Measurements from ENCODE around the gene MIS12. TPM values are rescaled to one million over a fixed set of nuclear protein-coding genes. Genes with fewer than 3 reads are reported as not detected.

The MIS12 gene
- total RNA-seq, 2 donors from 2014 or later = 10.7 to 11.6 TPM

DNA sequence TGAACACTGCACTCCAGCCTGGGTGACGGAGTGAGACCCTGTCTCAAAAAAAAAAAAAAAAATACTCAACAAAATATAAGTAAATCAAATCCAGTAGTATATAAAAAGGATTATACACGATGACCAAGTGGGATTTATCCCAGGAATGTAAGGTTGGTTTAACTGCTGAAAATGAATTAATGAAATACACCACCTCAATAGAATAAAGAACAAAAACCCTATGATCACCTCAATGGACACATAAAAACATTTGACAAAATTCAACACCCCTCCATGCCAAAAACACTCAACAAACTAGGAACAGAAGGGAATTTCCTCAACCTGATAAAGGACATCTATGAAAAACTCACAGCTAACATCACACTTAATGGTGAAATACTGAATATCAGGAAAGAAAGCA lies 6.6 kb downstream of the MIS12 start:
- no peak for ATAC-seq
- DNase-seq = no peak
- intact Hi-C loops (cut with DNase I, micrococcal nuclease) = no loop called here

DNA sequence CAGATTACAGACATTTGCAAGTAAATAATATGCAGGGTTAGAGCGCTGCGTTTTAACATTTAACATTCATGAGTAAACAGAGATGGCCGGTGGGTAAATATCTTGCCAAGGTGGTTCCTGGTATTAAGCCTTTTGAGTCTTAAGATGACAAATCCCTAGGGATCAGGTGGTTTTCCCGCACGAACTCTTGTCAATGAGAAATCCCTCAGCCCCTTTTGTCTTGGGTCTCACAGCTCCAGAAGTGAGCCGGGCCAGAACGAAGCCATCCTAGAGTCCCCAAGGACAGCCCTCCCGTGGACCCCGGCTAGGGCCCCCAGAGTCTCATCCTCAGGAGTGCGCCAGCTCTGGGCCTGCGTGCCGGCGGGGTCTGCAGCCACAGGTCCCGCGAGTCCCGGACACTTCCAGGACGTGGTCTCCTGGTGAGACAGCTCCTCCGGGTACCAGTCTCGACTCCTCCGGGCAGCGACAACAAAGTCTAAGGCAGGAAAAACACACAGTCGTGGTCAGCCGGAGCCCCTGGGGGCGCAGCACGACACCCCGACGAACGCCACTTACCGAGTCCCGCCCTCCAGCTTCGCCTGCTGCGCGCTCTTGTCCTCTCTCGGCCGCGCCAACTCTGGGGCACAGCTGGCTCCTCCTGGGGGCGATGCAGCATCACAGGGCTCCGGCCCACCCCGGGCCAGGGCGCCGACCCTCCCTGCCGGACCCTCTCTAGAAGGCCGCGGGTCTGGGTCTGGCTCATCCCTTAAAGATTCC lies 13.3 kb downstream of the MIS12 start:
- ATAC-seq (no peak), DNase-seq (no peak)
- intact Hi-C loops (cut with DNase I, micrococcal nuclease) = no loop called here

- ATAC-seq = no peak
- intact Hi-C loops (cut with DNase I, micrococcal nuclease) = no loop called here
- no peak for DNase-seq
These were observed 13.9 kb downstream of the MIS12 start for GRCh38 chr17:5500247-5500588.

DNA sequence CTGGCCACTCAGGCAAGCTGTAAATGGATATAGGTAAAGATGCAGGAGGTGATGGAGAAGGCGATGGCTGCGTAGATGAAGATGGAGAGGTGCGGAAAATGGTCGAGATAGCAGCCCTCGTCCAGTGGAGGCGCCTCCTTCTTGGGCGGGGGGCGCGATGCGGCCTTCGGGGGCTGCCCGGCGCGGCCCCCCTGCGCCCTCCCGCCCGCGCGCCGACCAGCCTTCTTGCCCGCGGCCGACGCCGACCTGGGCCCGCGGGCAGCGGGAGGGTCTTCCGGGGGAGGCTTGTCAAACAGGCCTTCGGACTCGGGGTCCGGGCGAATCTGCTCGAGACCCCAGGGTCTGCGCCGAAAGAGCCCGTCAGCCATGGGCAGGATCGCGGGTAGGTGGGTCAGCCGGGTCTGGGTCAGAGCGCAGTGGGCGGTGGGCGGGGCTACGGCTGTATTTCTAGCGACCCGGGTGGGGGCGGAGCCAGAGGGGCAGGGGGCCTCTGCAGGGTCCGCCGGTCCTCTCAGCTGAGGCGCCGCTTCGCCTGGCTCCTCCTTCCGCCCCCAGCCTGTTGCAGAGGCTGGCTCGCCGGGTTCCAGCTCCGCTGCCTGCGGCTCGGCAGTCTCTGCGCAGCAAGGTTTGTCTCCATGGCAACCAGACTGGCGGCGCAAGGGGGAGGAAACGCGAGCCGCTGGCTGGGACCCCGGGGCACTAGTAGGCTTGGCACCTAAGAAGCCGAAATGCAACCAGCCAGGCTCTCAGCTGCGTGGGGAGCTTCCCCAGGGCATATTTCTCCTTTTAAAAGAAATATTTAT lies 14.4 kb downstream of the MIS12 start:
- intact Hi-C loops (cut with DNase I, micrococcal nuclease) = no loop called here
- DNase-seq = peak; percentile 58 to 60
- peak; percentile 65 for ATAC-seq

GRCh38 chr17:5501685-5502084 lies 15.3 kb downstream of the MIS12 start:
- DNase-seq (no peak), ATAC-seq (no peak)
- intact Hi-C loops (cut with DNase I, micrococcal nuclease) = no loop called here

GRCh38 chr17:5502552-5502951 lies 16.2 kb downstream of the MIS12 start:
- intact Hi-C loops (cut with DNase I, micrococcal nuclease) = no loop called here
- no peak for ATAC-seq
- no peak for DNase-seq

GRCh38 chr17:5506307-5506706 lies 19.9 kb downstream of the MIS12 start:
- ATAC-seq = no peak
- intact Hi-C loops (cut with DNase I, micrococcal nuclease) = no loop called here
- no peak for DNase-seq

DNA sequence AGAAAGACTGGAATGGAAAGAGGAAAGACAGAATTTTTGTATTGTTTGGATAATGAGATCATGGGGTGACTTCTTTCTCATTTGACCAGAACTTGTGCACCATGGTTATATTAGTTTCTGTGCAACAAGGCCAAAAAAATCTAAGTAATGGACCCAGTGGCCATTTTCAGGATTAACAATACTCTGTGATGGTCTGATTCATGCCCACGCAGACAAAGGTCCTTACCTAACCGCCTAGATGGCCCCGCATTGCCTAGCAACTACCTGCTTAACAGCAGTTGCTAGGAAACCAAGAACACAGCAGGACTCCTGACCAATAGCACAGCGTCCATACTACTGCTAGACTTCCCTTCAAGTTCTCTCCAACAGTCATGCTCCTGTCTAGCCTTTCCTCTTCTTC lies 22.4 kb downstream of the MIS12 start:
- intact Hi-C loops (cut with DNase I, micrococcal nuclease) = no loop called here
- DNase-seq (no peak), ATAC-seq (no peak)

DNA sequence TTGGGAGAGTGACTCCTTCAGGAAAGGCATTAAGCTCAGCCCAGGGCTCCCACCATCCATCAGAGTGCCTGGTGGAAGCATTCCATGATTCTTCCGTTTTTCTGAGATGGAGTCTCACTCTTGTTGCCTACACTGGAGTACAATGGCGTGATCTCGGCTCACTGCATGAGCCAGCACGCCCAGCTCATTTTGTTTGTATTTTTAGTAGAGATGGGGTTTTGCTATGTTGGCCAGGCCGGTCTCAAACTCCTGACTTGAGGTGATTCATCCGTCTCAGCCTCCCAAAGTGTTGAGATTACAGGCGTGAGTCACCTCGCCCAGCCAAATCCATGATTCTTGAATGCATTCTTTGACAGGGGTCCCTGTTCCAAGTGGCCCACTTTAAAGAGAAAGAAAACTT lies 23.1 kb downstream of the MIS12 start:
- ATAC-seq (no peak), DNase-seq (no peak)
- intact Hi-C loops (cut with DNase I, micrococcal nuclease) = no loop called here

DNA sequence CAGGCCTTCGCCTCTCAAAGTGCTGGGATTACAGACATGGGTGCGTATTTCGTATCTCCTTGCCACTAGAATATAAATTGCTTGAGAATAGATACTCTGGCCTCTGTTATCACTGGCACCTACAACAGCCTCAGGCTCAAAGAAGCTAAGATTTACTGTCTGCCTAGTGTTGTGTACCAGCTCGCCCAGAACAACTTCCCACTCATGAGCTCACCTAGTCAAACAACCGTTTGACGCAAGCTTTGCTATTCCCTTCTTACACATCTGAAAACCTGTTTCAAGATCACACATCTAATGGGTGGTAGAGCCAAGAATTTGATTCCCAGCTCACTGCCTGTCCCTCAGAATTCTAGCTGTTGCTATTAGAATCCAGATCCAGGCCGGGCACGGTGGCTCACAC lies 24.4 kb downstream of the MIS12 start:
- no peak for ATAC-seq
- no peak for DNase-seq
- intact Hi-C loops (cut with DNase I, micrococcal nuclease) = no loop called here

GRCh38 chr17:5511401-5512225 lies 25.2 kb downstream of the MIS12 start:
- DNase-seq (no peak), ATAC-seq (no peak)
- intact Hi-C loops (cut with DNase I, micrococcal nuclease) = no loop called here

DNA sequence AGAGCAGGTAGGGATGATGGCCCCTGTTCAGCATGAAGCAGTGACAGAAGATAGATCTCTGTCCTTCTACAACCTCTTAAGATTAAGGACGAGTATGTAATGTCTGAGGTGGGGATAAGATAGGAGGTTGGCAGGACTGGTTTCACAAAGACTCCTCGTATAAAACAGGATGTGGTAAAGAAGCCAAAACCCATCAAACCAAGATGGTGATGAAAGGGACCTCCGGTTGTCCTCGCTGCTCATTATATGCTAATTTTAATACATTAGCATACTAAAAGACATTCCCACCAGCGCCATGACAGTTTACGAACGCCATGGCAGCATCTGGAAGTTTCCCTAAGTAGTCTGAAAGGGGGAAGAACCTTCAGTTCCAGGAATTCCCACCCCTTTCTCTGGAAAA lies 27.3 kb downstream of the MIS12 start:
- intact Hi-C loops (cut with DNase I, micrococcal nuclease) = no loop called here
- ATAC-seq (no peak), DNase-seq (no peak)

- intact Hi-C loops (cut with DNase I, micrococcal nuclease) = no loop called here
These were observed 28.6 kb downstream of the MIS12 start for GRCh38 chr17:5514976-5515375.

GRCh38 chr17:5516060-5516792 lies 29.9 kb downstream of the MIS12 start:
- DNase-seq (no peak), ATAC-seq (no peak)
- intact Hi-C loops (cut with DNase I, micrococcal nuclease) = no loop called here

More at GRCh38 chr17:5514976-5515375, 28.6 kb downstream of the MIS12 start:
- DNase-seq (no peak), ATAC-seq (no peak)

- no peak for DNase-seq
- intact Hi-C loops (cut with DNase I, micrococcal nuclease) = no loop called here
- ATAC-seq = no peak
These were observed 36.1 kb downstream of the MIS12 start for GRCh38 chr17:5522476-5522875.

GRCh38 chr17:5523249-5523648 lies 36.9 kb downstream of the MIS12 start:
- no peak for DNase-seq
- no peak for ATAC-seq
- intact Hi-C loops (cut with DNase I, micrococcal nuclease) = no loop called here

DNA sequence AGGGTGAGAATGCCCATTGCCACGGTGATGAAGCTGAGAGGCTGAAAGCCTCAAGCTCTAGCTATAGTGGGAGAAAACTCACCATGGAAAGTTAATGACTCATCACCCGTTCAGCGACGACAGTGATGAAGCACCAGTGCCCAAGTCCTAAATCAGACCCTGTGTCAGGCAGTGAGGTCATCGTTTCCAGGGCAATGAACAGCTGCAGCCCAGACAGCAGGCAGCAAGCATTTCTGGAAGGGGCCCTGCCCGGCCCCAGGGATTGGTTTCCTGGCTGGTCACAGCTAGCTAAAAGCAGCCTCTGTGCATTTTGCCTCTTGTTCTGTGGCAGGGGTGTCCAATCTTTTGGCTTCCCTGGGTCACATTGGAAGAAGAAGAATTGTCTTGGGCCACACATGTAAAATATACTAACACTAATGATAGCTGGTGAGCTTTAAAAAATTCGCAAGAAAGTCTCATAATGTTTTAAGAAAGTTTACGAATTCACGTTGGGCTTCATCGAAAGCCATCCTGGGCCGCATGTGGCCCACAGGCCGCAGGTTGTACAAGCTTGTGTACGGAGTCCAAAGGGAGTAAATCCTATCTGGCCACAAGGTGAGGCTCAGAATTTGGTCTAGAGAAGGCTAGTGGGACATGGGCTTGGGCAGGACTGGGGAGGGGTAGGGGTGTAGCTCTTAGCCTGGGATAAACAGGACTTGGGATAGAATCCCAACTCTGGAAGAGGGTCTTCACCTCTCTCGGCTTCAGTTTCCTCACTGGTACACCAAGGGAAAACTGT lies 40.6 kb downstream of the MIS12 start:
- intact Hi-C loops (cut with DNase I, micrococcal nuclease) = no loop called here
- DNase-seq (peak; percentile 10 to 31), ATAC-seq (no peak)

- intact Hi-C loops (cut with DNase I, micrococcal nuclease) = no loop called here
- DNase-seq (no peak), ATAC-seq (no peak)
These were observed 41.4 kb downstream of the MIS12 start for GRCh38 chr17:5527601-5528250.
